A549 (cell line): ENCODE measurements around the gene FRYL. TPM values are rescaled to one million over a fixed set of nuclear protein-coding genes. Genes with fewer than 3 reads are reported as not detected.
A peak's percentile ranks its signal among the peaks of the same experiment; 100 is the strongest.

ENCODE experiments used
- ATAC-seq, 2 experiments: fragments of 200-7000 bp in 1 of 2; fragments of >200 bp in 1 of 2; cut with Nextera tagmentation in 1 of 2; cut with Tn5 transposase in 1 of 2; 3 replicates each; pipeline versions ENCODE4 v1.8.0 to v1.9.1; 2018 to 2020; ENCODE audit warnings: mild to moderate bottlenecking in 1 of 2, moderate library complexity in 1 of 2
- CTCF ChIA-PET: fragments of 300-600 bp; sonication (Branson Sonifier 250); formaldehyde crosslinking; extraction: SDS; loops from one replicate; lab custom pipeline; 2021; ENCODE audit warnings: antibody characterized with exemption, inconsistent platforms; lab: Yijun Ruan, JAX
- POLR2A ChIA-PET: fragments of 350-600 bp; formaldehyde crosslinking; extraction: SDS; loops from one replicate; lab custom pipeline; 2021; ENCODE audit warnings: antibody characterized with exemption, inconsistent platforms; lab: Yijun Ruan, JAX
- DNase-seq, 2 experiments: peaks; one replicate each; pipeline versions ENCODE4 v3.0.0 to v3.0.0-alpha.2; 2011 to 2016; ENCODE audit warnings: low read depth in 1 of 2, low spot score in 1 of 2
- FAIRE-seq: peaks from 2 replicates; lab custom pipeline; 2011; peaks lifted over from hg19 to GRCh38; lab: Jason Lieb, UNC
- H3K27ac ChIP-seq, 2 experiments: fragments of >200 bp; sonication (Bioruptor Twin); formaldehyde crosslinking; 3 replicates each; pipeline ENCODE4 v1.5.1; 2016 to 2017
- H3K4me1 ChIP-seq: fragments of >200 bp; sonication (Bioruptor Twin); formaldehyde crosslinking; 3 replicates; pipeline ENCODE4 v1.6.1; 2016
- H3K4me2 ChIP-seq: fragments of >200 bp; sonication (Bioruptor Twin); formaldehyde crosslinking; 3 replicates; pipeline ENCODE4 v1.6.1; 2016
- H3K4me3 ChIP-seq: fragments of >200 bp; sonication (Bioruptor Twin); formaldehyde crosslinking; 3 replicates; pipeline ENCODE4 v1.5.1; 2016
- H3K9me3 ChIP-seq: fragments of >200 bp; sonication (Bioruptor Twin); formaldehyde crosslinking; 3 replicates; pipeline ENCODE4 v1.6.1; 2016
- BHLHE40 ChIP-seq: IDR thresholded peaks from 2 replicates; pipeline ENCODE4 v1.6.1; 2012; ENCODE audit warnings: low read depth, low read length, inconsistent platforms
- CBX2 ChIP-seq: fragments of 200-600 bp; sonication (generic); IDR thresholded peaks from 2 replicates; pipeline ENCODE4 v1.6.1; 2016; ENCODE audit warnings: low read depth, mild to moderate bottlenecking, borderline replicate concordance
- CHD4 ChIP-seq: fragments of 200-600 bp; sonication (generic); IDR thresholded peaks from 2 replicates; pipeline ENCODE4 v1.6.1; 2016; ENCODE audit warnings: antibody characterized with exemption, mild to moderate bottlenecking, borderline replicate concordance
- FOSB ChIP-seq: fragments of 250-450 bp; sonication (Bioruptor Pico); IDR thresholded peaks from 2 replicates; pipeline ENCODE4 v1.5.0; 2020; ENCODE audit warnings: mild to moderate bottlenecking, moderate library complexity
- FOSL2 ChIP-seq, 2 experiments: fragments of 450-650 bp in 1 of 2; fragments of >200 bp in 1 of 2; sonication (Bioruptor Twin) in 1 of 2; formaldehyde crosslinking; IDR thresholded peaks; 2 replicates each; pipeline versions ENCODE4 v1.5.0 to v1.6.1; 2016 to 2020; ENCODE audit warnings: mild to moderate bottlenecking in 1 of 2, moderate library complexity in 1 of 2
- GATA3 ChIP-seq: IDR thresholded peaks from 2 replicates; pipeline ENCODE4 v1.6.1; 2012; ENCODE audit warnings: borderline replicate concordance
- HEYL ChIP-seq: fragments of 250-450 bp; sonication (Bioruptor Pico); IDR thresholded peaks from 2 replicates; pipeline ENCODE4 v1.8.0; 2021; ENCODE audit warnings: mild to moderate bottlenecking, moderate library complexity
- HOXA7 ChIP-seq: fragments of 250-450 bp; sonication (Bioruptor Pico); IDR thresholded peaks from 2 replicates; pipeline ENCODE4 v1.5.0; 2020; ENCODE audit warnings: mild to moderate bottlenecking, moderate library complexity
- HOXB13 ChIP-seq: fragments of 250-450 bp; sonication (Bioruptor Pico); IDR thresholded peaks from 2 replicates; pipeline ENCODE4 v1.5.0; 2020; ENCODE audit warnings: low read depth, mild to moderate bottlenecking, moderate library complexity
- JUNB ChIP-seq: fragments of >200 bp; sonication (Bioruptor Twin); formaldehyde crosslinking; IDR thresholded peaks from 2 replicates; pipeline ENCODE4 v1.6.1; 2016
- KDM5A ChIP-seq: fragments of 200-600 bp; sonication (generic); IDR thresholded peaks from 2 replicates; pipeline ENCODE4 v1.6.1; 2016; ENCODE audit warnings: antibody characterized with exemption, mild to moderate bottlenecking
- MAZ ChIP-seq: fragments of 150-350 bp; IDR thresholded peaks from 2 replicates; pipeline ENCODE4 v1.6.1; 2014; ENCODE audit warnings: antibody characterized with exemption, low read depth, low read length, borderline replicate concordance
- NR3C1 ChIP-seq: fragments of >200 bp; sonication (Bioruptor Twin); formaldehyde crosslinking; IDR thresholded peaks from 3 replicates; pipeline ENCODE4 v1.6.1; 2017
- PHF8 ChIP-seq: fragments of 200-600 bp; sonication (generic); IDR thresholded peaks from 2 replicates; pipeline ENCODE4 v1.6.1; 2016; ENCODE audit warnings: low read depth, mild to moderate bottlenecking, antibody characterized with exemption, moderate library complexity, borderline replicate concordance
- POLR2A ChIP-seq: IDR thresholded peaks from 2 replicates; pipeline ENCODE4 v1.6.1; 2012; ENCODE audit warnings: mild to moderate bottlenecking, low read length
- POLR2AphosphoS2 ChIP-seq: conservative IDR thresholded peaks from 2 replicates; pipeline ENCODE4 v1.6.1; 2012; ENCODE audit warnings: low read length, improper control_type of control experiment, inconsistent platforms
- RAD21 ChIP-seq, 2 experiments: fragments of >200 bp in 1 of 2; sonication (Bioruptor Twin) in 1 of 2; formaldehyde crosslinking in 1 of 2; IDR thresholded peaks in 1 of 2; conservative IDR thresholded peaks in 1 of 2; 2 replicates in 1 of 2; 3 replicates in 1 of 2; pipeline ENCODE4 v1.6.1; 2012 to 2018; ENCODE audit warnings: inconsistent platforms in 1 of 2
- RARB ChIP-seq: fragments of 250-450 bp; sonication (Bioruptor Pico); IDR thresholded peaks from 2 replicates; pipeline ENCODE4 v1.8.0; 2021; ENCODE audit warnings: mild to moderate bottlenecking, moderate library complexity
- RFX5 ChIP-seq: fragments of 450-650 bp; IDR thresholded peaks from 2 replicates; pipeline ENCODE4 v1.7.1; 2014; ENCODE audit warnings: antibody characterized with exemption, mild to moderate bottlenecking, moderate library complexity
- RNF2 ChIP-seq: fragments of 200-600 bp; sonication (generic); IDR thresholded peaks from 2 replicates; pipeline ENCODE4 v1.6.1; 2016; ENCODE audit warnings: low read depth, mild to moderate bottlenecking, antibody characterized with exemption, moderate library complexity, borderline replicate concordance
- SMC3 ChIP-seq: fragments of >200 bp; sonication (Bioruptor Twin); formaldehyde crosslinking; IDR thresholded peaks from 3 replicates; pipeline ENCODE4 v1.6.1; 2018; ENCODE audit warnings: inconsistent platforms
- TFCP2L1 ChIP-seq: fragments of 250-450 bp; sonication (Bioruptor Pico); IDR thresholded peaks from 2 replicates; pipeline ENCODE4 v1.5.0; 2021; ENCODE audit warnings: mild to moderate bottlenecking
- TP53 ChIP-seq: fragments of 250-450 bp; sonication (Bioruptor Pico); IDR thresholded peaks from 2 replicates; pipeline ENCODE4 v1.5.0; 2021; ENCODE audit warnings: mild to moderate bottlenecking, moderate library complexity
- WGBS: methylation state at CpG from one replicate; pipeline ENCODE4 v1.1.6; 2017; ENCODE audit errors: missing lambda C conversion rate; 5-methylcytosine and 5-hydroxymethylcytosine counted together
- polyA plus RNA-seq, 4 experiments: library from polyadenylated mRNA; depleted of rRNA in 3 of 4; stranded (reverse); fragments of >200 nt; fragmentation: RNase III in 1 of 4; extraction: RNeasy Plus Mini Kit Qiagen cat#74134 plus additional on column Dnase treatment in 1 of 4; gene quantifications; 2 replicates in 3 of 4; 3 replicates in 1 of 4; pipeline ENCODE4 v1.2.3, GENCODE V29; 2011 to 2017
- TF ChIP-seq, protein P1 (sequence below): fragments of >200 bp; sonication (Bioruptor Twin); formaldehyde crosslinking; IDR thresholded peaks from 3 replicates; pipeline ENCODE4 v1.6.1; 2016
- TF ChIP-seq, protein P2 (sequence below): fragments of >200 bp; sonication (Bioruptor Twin); formaldehyde crosslinking; IDR thresholded peaks from 3 replicates; pipeline ENCODE4 v1.5.1; 2016
- TF ChIP-seq, protein P3 (sequence below): IDR thresholded peaks from 2 replicates; pipeline ENCODE4 v1.6.1; 2012
- TF ChIP-seq, protein P4 (sequence below): fragments of 150-350 bp; IDR thresholded peaks from 2 replicates; pipeline ENCODE4 v1.6.1; 2014; ENCODE audit warnings: low read depth, mild to moderate bottlenecking, low read length

FRYL gene
- polyA plus RNA-seq, 2 of the 4 experiments (the other 2 are of a cell fraction) = 7.1 to 21.1 TPM

DNA sequence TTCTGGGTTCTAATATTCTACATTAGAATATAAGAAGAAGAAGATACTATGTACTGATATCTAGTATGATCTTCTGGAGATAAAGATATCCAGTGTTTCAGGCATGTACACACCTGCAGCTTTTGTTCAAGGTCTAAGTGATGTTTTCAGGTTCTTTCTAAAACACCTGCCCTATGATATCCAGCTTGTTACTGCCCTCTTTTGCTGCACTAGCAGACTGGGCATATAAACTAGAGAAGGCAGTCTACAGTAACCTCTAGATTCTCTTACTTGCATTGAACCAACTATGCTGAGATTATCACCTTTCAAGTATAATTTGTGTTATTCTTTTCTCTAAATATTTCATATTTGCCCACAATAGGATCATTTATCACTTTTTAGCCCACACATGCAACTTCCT lies 1.9 kb upstream of the FRYL start:
- POLR2A ChIA-PET = interaction anchor here (0.6 kb wide), 1 partner anchor 52 kb away, joined by 3 read pairs; no protein-coding TSS in a partner anchor
- H3K4me3 ChIP-seq = no peak overlapping the region

DNA sequence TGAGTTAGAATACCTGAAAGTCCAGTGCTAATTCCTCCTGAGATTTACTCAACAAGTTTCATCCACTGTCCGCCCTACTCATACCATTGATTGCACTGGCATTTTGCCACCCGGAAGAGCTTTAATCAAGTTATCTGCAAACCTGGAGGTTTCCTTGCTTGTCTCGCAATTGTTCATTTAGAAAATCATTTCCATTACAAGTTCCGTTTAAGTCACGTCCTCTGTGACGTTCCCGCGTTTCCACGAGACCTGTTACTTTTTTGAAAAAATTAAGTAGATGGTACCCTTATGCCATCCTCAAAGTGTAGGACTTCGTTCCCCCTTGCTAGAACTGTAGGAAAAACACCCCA lies 761 bp upstream of the FRYL start:
- POLR2A ChIA-PET = interaction anchor here (0.7 to 1.4 kb wide), 10 partner anchors 10 to 203 kb away, joined by 3 to 6 read pairs (median 4); partner anchors contain the start of gene OCIAD1
- FAIRE-seq = no peak
- Histone ChIP-seq H3K4me3 (peak overlapping the region; percentile 78), H3K4me2 (peak overlapping the region; percentile 70), H3K4me1 (peaks cover 27% of the 10 kb centered on the region), H3K9me3 (no peaks in the 10 kb centered on the region), H3K27ac (peak overlapping the region; percentile 78 to 82)
- CTCF ChIA-PET = interaction anchor here (1.0 to 2.3 kb wide), 2 partner anchors 10 to 202 kb away, joined by 3 to 6 read pairs; no protein-coding TSS in a partner anchor
- no peak for TF ChIP-seq HEYL (CRISPR knock-in tag)
- TF ChIP-seq, protein P1, sequence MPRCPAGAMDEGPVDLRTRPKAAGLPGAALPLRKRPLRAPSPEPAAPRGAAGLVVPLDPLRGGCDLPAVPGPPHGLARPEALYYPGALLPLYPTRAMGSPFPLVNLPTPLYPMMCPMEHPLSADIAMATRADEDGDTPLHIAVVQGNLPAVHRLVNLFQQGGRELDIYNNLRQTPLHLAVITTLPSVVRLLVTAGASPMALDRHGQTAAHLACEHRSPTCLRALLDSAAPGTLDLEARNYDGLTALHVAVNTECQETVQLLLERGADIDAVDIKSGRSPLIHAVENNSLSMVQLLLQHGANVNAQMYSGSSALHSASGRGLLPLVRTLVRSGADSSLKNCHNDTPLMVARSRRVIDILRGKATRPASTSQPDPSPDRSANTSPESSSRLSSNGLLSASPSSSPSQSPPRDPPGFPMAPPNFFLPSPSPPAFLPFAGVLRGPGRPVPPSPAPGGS = no peak
- TF ChIP-seq, protein P2, sequence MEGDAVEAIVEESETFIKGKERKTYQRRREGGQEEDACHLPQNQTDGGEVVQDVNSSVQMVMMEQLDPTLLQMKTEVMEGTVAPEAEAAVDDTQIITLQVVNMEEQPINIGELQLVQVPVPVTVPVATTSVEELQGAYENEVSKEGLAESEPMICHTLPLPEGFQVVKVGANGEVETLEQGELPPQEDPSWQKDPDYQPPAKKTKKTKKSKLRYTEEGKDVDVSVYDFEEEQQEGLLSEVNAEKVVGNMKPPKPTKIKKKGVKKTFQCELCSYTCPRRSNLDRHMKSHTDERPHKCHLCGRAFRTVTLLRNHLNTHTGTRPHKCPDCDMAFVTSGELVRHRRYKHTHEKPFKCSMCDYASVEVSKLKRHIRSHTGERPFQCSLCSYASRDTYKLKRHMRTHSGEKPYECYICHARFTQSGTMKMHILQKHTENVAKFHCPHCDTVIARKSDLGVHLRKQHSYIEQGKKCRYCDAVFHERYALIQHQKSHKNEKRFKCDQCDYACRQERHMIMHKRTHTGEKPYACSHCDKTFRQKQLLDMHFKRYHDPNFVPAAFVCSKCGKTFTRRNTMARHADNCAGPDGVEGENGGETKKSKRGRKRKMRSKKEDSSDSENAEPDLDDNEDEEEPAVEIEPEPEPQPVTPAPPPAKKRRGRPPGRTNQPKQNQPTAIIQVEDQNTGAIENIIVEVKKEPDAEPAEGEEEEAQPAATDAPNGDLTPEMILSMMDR = no peak
- no peak for DNase-seq
- WGBS = 3% methylated on average over 10 of the region's 10 CpGs
- no peak for ATAC-seq

More for the DNA sequence above, 1.9 kb upstream of the FRYL start:
- Histone ChIP-seq H3K9me3 (no peaks in the 10 kb centered on the region), H3K27ac (no peak overlapping the region), H3K4me1 (peaks cover 16% of the 10 kb centered on the region), H3K4me2 (no peak overlapping the region)
- DNase-seq = no peak
- CTCF ChIA-PET = interaction anchor here (2.3 kb wide), 1 partner anchor 203 kb away, joined by 6 read pairs; no protein-coding TSS in a partner anchor
- TF ChIP-seq POLR2AphosphoS2 = no peak
- TF ChIP-seq HOXA7 = no peak
- peak in 1 of 2 experiments; percentile 15; a peak in 2 of 5 replicates for TF ChIP-seq RAD21 (conservative IDR thresholded peaks at IDR 0.05 in 1 of 2, IDR thresholded peaks at IDR 0.05 in 1 of 2)
- FAIRE-seq = no peak
- no peak for ATAC-seq

DNA sequence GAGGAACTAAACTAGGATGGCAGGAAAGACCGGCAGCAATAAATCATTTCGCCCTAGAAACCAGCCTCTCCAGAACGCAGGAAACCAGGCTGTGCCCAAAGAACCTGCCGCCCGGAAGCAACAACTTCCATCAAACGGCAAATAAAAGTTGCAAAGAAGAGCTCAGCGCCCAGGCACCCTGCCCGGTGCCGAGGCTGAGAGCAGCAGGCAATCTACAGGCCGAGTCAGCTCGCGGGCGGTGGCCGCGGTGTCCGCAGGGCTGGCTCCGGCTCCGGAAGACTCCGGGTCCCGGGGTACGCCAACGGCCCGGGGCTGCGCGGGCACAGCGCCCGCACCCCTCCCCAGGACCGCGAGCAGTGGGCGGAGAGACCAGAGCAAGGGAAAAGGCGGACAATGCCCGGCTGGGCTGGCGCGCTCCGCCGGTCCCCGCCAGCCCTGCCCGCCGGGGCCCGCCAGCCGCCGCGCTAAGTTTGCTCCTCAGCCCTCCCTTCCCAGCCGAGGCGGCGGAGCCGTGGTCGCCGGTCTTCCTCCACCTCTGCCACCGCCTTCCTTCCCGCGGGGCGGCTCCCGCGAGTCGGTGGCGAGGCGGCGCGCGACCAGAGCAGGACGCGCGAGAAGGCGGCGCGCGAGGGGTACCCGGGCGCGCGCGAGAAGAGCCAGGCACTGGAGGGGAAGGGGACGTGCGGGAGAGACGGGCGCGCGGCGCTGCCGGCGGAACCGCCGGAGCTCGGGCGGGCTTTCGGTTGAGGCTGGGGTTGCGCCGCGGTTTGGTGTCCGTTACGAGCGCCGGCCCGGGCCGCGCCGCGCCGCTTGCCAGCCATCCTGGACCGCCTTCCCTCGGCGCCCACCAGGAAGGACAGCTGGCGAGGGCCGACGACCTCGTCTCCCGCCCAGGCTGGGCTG lies 733 bp downstream of the FRYL start:
- Histone ChIP-seq H3K4me1 (peaks cover 27% of the 10 kb centered on the region), H3K27ac (peak overlapping the region; percentile 81 to 93), H3K9me3 (no peaks in the 10 kb centered on the region), H3K4me2 (peak overlapping the region; percentile 86), H3K4me3 (peak overlapping the region; percentile 58)
- ChIA-PET CTCF (interaction anchor here (1.1 to 1.4 kb wide), 3 partner anchors 10 to 177 kb away, joined by 3 to 5 read pairs (median 3); no protein-coding TSS in a partner anchor), POLR2A (interaction anchor here (1.1 to 1.4 kb wide), 3 partner anchors 30 to 127 kb away, joined by 3 to 6 read pairs (median 3); partner anchors contain the start of gene OCIAD2)
- WGBS = 2% methylated on average over 18 of the region's 108 CpGs
- DNase-seq (peak; percentile 23 to 47), FAIRE-seq (no peak), ATAC-seq (peak; percentile 51 to 63)
- TF ChIP-seq PHF8 (0 out of 2 replicates have a peak, but pooled peaks have one; percentile 17), FOSL2 (IDR thresholded peaks at IDR 0.05) (no peak), FOSL2 (CRISPR knock-in tag; IDR thresholded peaks at IDR 0.05) (no peak), POLR2AphosphoS2 (no peak), RARB (CRISPR knock-in tag) (no peak), TP53 (no peak), POLR2A (peak; percentile 29; the same call in 1 of the 2 replicates), MAZ (no peak), SMC3 (no peak), TFCP2L1 (no peak), BHLHE40 (no peak), FOSB (no peak), GATA3 (no peak), JUNB (no peak), HEYL (CRISPR knock-in tag) (no peak), RFX5 (no peak), CBX2 (no peak), HOXB13 (CRISPR knock-in tag) (no peak), KDM5A (no peak), RNF2 (no peak), CHD4 (no peak), RAD21 (conservative IDR thresholded peaks at IDR 0.05 in 1 of 2, IDR thresholded peaks at IDR 0.05 in 1 of 2) (peak in 1 of 2 experiments; percentile 28; a peak in 2 of 5 replicates), NR3C1 (no peak), HOXA7 (no peak)
- TF ChIP-seq, protein P3, sequence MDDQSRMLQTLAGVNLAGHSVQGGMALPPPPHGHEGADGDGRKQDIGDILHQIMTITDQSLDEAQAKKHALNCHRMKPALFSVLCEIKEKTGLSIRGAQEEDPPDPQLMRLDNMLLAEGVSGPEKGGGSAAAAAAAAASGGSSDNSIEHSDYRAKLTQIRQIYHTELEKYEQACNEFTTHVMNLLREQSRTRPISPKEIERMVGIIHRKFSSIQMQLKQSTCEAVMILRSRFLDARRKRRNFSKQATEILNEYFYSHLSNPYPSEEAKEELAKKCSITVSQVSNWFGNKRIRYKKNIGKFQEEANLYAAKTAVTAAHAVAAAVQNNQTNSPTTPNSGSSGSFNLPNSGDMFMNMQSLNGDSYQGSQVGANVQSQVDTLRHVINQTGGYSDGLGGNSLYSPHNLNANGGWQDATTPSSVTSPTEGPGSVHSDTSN = no peak
- TF ChIP-seq, protein P4, sequence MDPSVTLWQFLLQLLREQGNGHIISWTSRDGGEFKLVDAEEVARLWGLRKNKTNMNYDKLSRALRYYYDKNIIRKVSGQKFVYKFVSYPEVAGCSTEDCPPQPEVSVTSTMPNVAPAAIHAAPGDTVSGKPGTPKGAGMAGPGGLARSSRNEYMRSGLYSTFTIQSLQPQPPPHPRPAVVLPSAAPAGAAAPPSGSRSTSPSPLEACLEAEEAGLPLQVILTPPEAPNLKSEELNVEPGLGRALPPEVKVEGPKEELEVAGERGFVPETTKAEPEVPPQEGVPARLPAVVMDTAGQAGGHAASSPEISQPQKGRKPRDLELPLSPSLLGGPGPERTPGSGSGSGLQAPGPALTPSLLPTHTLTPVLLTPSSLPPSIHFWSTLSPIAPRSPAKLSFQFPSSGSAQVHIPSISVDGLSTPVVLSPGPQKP = no peak
